GM23338 (cell line): ENCODE results near the gene TMEM114.

Experiments
- CTCF ChIP-seq, 2 experiments: fragments of 200-600 bp in 1 of 2; sonication (generic) in 1 of 2; conservative IDR thresholded peaks; 2 replicates each; pipeline versions ENCODE4 v1.5.1 to v1.6.1; 2016 to 2017; ENCODE audit warnings: antibody characterized with exemption in 2 of 2, low read depth in 2 of 2, mild to moderate bottlenecking in 2 of 2, moderate library complexity in 1 of 2
- EZH2phosphoT487 ChIP-seq: fragments of 200-600 bp; sonication (generic); IDR thresholded peaks from one replicate; pipeline ENCODE4 v1.8.1; 2018; ENCODE audit warnings: antibody characterized with exemption; ENCODE audit not compliant: unreplicated experiment
- POLR2AphosphoS5 ChIP-seq: IDR thresholded peaks from 2 replicates; pipeline ENCODE4 v1.6.1; 2016; ENCODE audit warnings: antibody characterized with exemption, low read depth
- ZNF114 ChIP-seq: fragments of 250-450 bp; sonication (Bioruptor Pico); IDR thresholded peaks from 2 replicates; pipeline ENCODE4 v1.5.0; 2020; ENCODE audit warnings: mild to moderate bottlenecking, moderate library complexity

GRCh38 chr16:8614435-8615029 lies 24.2 kb upstream of the TMEM114 start:
- TF ChIP-seq CTCF (conservative IDR thresholded peaks at IDR 0.05; ENCODE audit: low read depth in 2 of 2) (no peak), ZNF114 (no peak), EZH2phosphoT487 (no peak), POLR2AphosphoS5 (no peak)
